ENCODE measurements around the gene CARHSP1.
A peak's percentile ranks its signal among the peaks of the same experiment; 100 is the strongest.
"Not testable (repeated sequence)": the region's sequence is repeated elsewhere in the genome, so short reads cannot be mapped to it uniquely, and the experiment has no call there.

CARHSP1 gene

GRCh38 chr16:8872071-8872470, 3.3 kb upstream of the CARHSP1 start:
- TF ChIP-seq CTCF (IDR thresholded peaks at IDR 0.05; ENCODE audit: low read depth, low read length) (no peak), MAX (IDR thresholded peaks at IDR 0.05; ENCODE audit: low read depth, low read length) (no peak), MYC (IDR thresholded peaks at IDR 0.05; ENCODE audit: low read depth, low read length) (no peak), POLR2A (IDR thresholded peaks at IDR 0.05; ENCODE audit: extremely low read depth, insufficient read length) (no peak)
- no peak for DNase-seq (ENCODE audit: low read depth)
- no peak overlapping the region for H3K4me3 ChIP-seq (ENCODE audit: low read depth, low read length)

- DNase-seq (ENCODE audit: low read depth); H3K4me3 ChIP-seq (ENCODE audit: low read depth, low read length): not testable (repeated sequence)
These were observed 1.1 kb upstream of the CARHSP1 start for GRCh38 chr16:8869988-8870241.

- peak; percentile 56 for DNase-seq (ENCODE audit: low read depth)
- TF ChIP-seq MYC (IDR thresholded peaks at IDR 0.05; ENCODE audit: low read depth, low read length) (peak; percentile 42; the same call in 1 of the 2 replicates), MAX (IDR thresholded peaks at IDR 0.05; ENCODE audit: low read depth, low read length) (no peak)
- peak overlapping the region; percentile 62 for H3K4me3 ChIP-seq (ENCODE audit: low read depth, low read length)
These were observed 594 bp upstream of the CARHSP1 start for GRCh38 chr16:8869212-8869987.

- peak; percentile 49 for DNase-seq (ENCODE audit: low read depth)
- H3K4me3 ChIP-seq (ENCODE audit: low read depth, low read length): peak overlapping the region; percentile 84
- TF ChIP-seq CTCF (IDR thresholded peaks at IDR 0.05; ENCODE audit: low read depth, low read length): no peak
- TF ChIP-seq MYC (IDR thresholded peaks at IDR 0.05; ENCODE audit: low read depth, low read length): no peak
- TF ChIP-seq MAX (IDR thresholded peaks at IDR 0.05; ENCODE audit: low read depth, low read length): no peak
- no peak for TF ChIP-seq POLR2A (IDR thresholded peaks at IDR 0.05; ENCODE audit: extremely low read depth, insufficient read length)
These were observed 832 bp downstream of the CARHSP1 start for GRCh38 chr16:8867932-8868415.

- TF ChIP-seq MAX (IDR thresholded peaks at IDR 0.05; ENCODE audit: low read depth, low read length) (no peak), MYC (IDR thresholded peaks at IDR 0.05; ENCODE audit: low read depth, low read length) (no peak), CTCF (IDR thresholded peaks at IDR 0.05; ENCODE audit: low read depth, low read length) (no peak), POLR2A (IDR thresholded peaks at IDR 0.05; ENCODE audit: extremely low read depth, insufficient read length) (no peak)
- H3K4me3 ChIP-seq (ENCODE audit: low read depth, low read length): peak overlapping the region; percentile 84
- DNase-seq (ENCODE audit: low read depth): no peak
These were observed 1.4 kb downstream of the CARHSP1 start for GRCh38 chr16:8867216-8867931.

GRCh38 chr16:8866884-8867215, 2.0 kb downstream of the CARHSP1 start:
- DNase-seq (ENCODE audit: low read depth): no peak
- no peak overlapping the region for H3K4me3 ChIP-seq (ENCODE audit: low read depth, low read length)
- TF ChIP-seq MAX (IDR thresholded peaks at IDR 0.05; ENCODE audit: low read depth, low read length) (no peak), MYC (IDR thresholded peaks at IDR 0.05; ENCODE audit: low read depth, low read length) (no peak), POLR2A (IDR thresholded peaks at IDR 0.05; ENCODE audit: extremely low read depth, insufficient read length) (no peak), CTCF (IDR thresholded peaks at IDR 0.05; ENCODE audit: low read depth, low read length) (no peak)
